WTC11 (cell line): Measurements from ENCODE around the gene CKB. TPM values are rescaled to one million over a fixed set of nuclear protein-coding genes. Genes with fewer than 3 reads are reported as not detected.

Source experiments
- ATAC-seq: fragments of 200-7000 bp; cut with Tn5 transposase; 2 replicates; pipeline ENCODE4 v1.10.0; 2021; ENCODE audit warnings: mild to moderate bottlenecking, moderate library complexity
- CTCF ChIA-PET: fragments of 300-600 bp; sonication (Branson Sonifier 250); formaldehyde crosslinking; loops from one replicate; lab custom pipeline; 2021; ENCODE audit warnings: antibody characterized with exemption; lab: Charles Lee
- POLR2A ChIA-PET: fragments of 350-600 bp; sonication (Branson Sonifier 250); formaldehyde crosslinking; loops from one replicate; lab custom pipeline; 2021; ENCODE audit warnings: antibody characterized with exemption; lab: Charles Lee
- DNase-seq: peaks from one replicate; pipeline ENCODE4 v3.0.0; 2021; ENCODE audit warnings: low spot score
- H3K27ac Mint-ChIP-seq: 2 replicates; pipeline ENCODE4 v1.8.0; 2021; ENCODE audit warnings: mixed read lengths
- H3K27me3 Mint-ChIP-seq: 2 replicates; pipeline ENCODE4 v1.8.0; 2021; ENCODE audit warnings: low read depth, mild to moderate bottlenecking, moderate library complexity, mixed read lengths
- H3K36me3 Mint-ChIP-seq: 2 replicates; pipeline ENCODE4 v1.8.0; 2021; ENCODE audit warnings: mixed read lengths
- H3K4me1 Mint-ChIP-seq: 2 replicates; pipeline ENCODE4 v1.8.0; 2022; ENCODE audit warnings: mixed read lengths
- H3K4me3 Mint-ChIP-seq: 2 replicates; pipeline ENCODE4 v1.8.0; 2021; ENCODE audit warnings: mild to moderate bottlenecking, moderate library complexity, mixed read lengths
- H3K9me3 Mint-ChIP-seq: 2 replicates; pipeline ENCODE4 v1.8.0; 2021; ENCODE audit warnings: mixed read lengths
- ATF3 ChIP-seq: sonication (generic); formaldehyde crosslinking; conservative IDR thresholded peaks from 2 replicates; pipeline ENCODE4 v1.8.1; 2022; ENCODE audit warnings: mild to moderate bottlenecking, missing genetic modification reagents
- EMX1 ChIP-seq: fragments of 250-450 bp; sonication (Bioruptor Pico); IDR thresholded peaks from 2 replicates; pipeline ENCODE4 v1.8.0; 2021; ENCODE audit warnings: mild to moderate bottlenecking
- ERG ChIP-seq: fragments of 250-450 bp; sonication (Bioruptor Pico); IDR thresholded peaks from 2 replicates; pipeline ENCODE4 v1.8.0; 2021; ENCODE audit warnings: mild to moderate bottlenecking
- FOXP1 ChIP-seq: sonication (generic); formaldehyde crosslinking; IDR thresholded peaks from 2 replicates; pipeline ENCODE4 v1.8.0; 2022; ENCODE audit warnings: missing genetic modification reagents, mild to moderate bottlenecking, moderate library complexity, borderline replicate concordance
- GABPB1 ChIP-seq: sonication (generic); formaldehyde crosslinking; IDR thresholded peaks from 2 replicates; pipeline ENCODE4 v1.8.1; 2023; ENCODE audit warnings: mild to moderate bottlenecking, missing genetic modification reagents
- HMGA2 ChIP-seq: fragments of 250-450 bp; sonication (Bioruptor Pico); IDR thresholded peaks from 2 replicates; pipeline ENCODE4 v1.4.0; 2021; ENCODE audit warnings: mild to moderate bottlenecking, moderate library complexity
- IRF2 ChIP-seq: sonication (generic); formaldehyde crosslinking; IDR thresholded peaks from 2 replicates; pipeline ENCODE4 v1.8.0; 2022; ENCODE audit warnings: low read depth, missing genetic modification reagents, borderline replicate concordance
- SMAD3 ChIP-seq: sonication (generic); formaldehyde crosslinking; IDR thresholded peaks from 2 replicates; pipeline ENCODE4 v1.8.0; 2022; ENCODE audit warnings: missing genetic modification reagents, mild to moderate bottlenecking, borderline replicate concordance
- TEAD1 ChIP-seq: sonication (generic); formaldehyde crosslinking; IDR thresholded peaks from 2 replicates; pipeline ENCODE4 v1.8.0; 2022; ENCODE audit warnings: mild to moderate bottlenecking, missing genetic modification reagents
- ZNF121 ChIP-seq: sonication (generic); formaldehyde crosslinking; IDR thresholded peaks from 2 replicates; pipeline ENCODE4 v1.8.0; 2023; ENCODE audit warnings: missing genetic modification reagents
- total RNA-seq: library from RNA; stranded (reverse); gene quantifications from 3 replicates; pipeline ENCODE4 v1.2.3, GENCODE V29; 2021
- TF ChIP-seq, protein P1 (sequence below): sonication (generic); formaldehyde crosslinking; IDR thresholded peaks from 2 replicates; pipeline ENCODE4 v1.8.1; 2023; ENCODE audit warnings: mild to moderate bottlenecking, missing genetic modification reagents
- TF ChIP-seq, protein P2 (sequence below): fragments of 250-450 bp; sonication (Bioruptor Pico); IDR thresholded peaks from 2 replicates; pipeline ENCODE4 v1.9.0; 2021; ENCODE audit warnings: mild to moderate bottlenecking
- TF ChIP-seq, protein P3 (sequence below): sonication (generic); formaldehyde crosslinking; IDR thresholded peaks from 2 replicates; pipeline ENCODE4 v1.8.1; 2023; ENCODE audit warnings: mild to moderate bottlenecking, missing genetic modification reagents
- TF ChIP-seq, protein P4 (sequence below): sonication (generic); formaldehyde crosslinking; IDR thresholded peaks from 2 replicates; pipeline ENCODE4 v1.8.0; 2023; ENCODE audit warnings: mild to moderate bottlenecking, missing genetic modification reagents
- TF ChIP-seq, protein P5 (sequence below): fragments of 250-450 bp; sonication (Bioruptor Pico); IDR thresholded peaks from 2 replicates; pipeline ENCODE4 v1.9.0; 2021; ENCODE audit warnings: mild to moderate bottlenecking

CKB gene
- total RNA-seq, 1 experiment from 2014 or later, result 555 TPM

GRCh38 chr14:103496776-103497175 lies 25.9 kb downstream of the CKB start:
- no peak for ATAC-seq
- no peaks in the 10 kb centered on the region for H3K9me3 Mint-ChIP-seq
- TF ChIP-seq SMAD3 (CRISPR knock-in tag) (no peak), GABPB1 (CRISPR knock-in tag) (no peak), IRF2 (CRISPR knock-in tag) (no peak), HMGA2 (no peak), TEAD1 (CRISPR knock-in tag) (no peak), ATF3 (no peak), FOXP1 (no peak), ZNF121 (CRISPR knock-in tag) (no peak), ERG (CRISPR knock-in tag) (no peak)
- TF ChIP-seq, protein P1, sequence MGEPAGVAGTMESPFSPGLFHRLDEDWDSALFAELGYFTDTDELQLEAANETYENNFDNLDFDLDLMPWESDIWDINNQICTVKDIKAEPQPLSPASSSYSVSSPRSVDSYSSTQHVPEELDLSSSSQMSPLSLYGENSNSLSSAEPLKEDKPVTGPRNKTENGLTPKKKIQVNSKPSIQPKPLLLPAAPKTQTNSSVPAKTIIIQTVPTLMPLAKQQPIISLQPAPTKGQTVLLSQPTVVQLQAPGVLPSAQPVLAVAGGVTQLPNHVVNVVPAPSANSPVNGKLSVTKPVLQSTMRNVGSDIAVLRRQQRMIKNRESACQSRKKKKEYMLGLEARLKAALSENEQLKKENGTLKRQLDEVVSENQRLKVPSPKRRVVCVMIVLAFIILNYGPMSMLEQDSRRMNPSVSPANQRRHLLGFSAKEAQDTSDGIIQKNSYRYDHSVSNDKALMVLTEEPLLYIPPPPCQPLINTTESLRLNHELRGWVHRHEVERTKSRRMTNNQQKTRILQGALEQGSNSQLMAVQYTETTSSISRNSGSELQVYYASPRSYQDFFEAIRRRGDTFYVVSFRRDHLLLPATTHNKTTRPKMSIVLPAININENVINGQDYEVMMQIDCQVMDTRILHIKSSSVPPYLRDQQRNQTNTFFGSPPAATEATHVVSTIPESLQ, result no peak
- TF ChIP-seq, protein P2, sequence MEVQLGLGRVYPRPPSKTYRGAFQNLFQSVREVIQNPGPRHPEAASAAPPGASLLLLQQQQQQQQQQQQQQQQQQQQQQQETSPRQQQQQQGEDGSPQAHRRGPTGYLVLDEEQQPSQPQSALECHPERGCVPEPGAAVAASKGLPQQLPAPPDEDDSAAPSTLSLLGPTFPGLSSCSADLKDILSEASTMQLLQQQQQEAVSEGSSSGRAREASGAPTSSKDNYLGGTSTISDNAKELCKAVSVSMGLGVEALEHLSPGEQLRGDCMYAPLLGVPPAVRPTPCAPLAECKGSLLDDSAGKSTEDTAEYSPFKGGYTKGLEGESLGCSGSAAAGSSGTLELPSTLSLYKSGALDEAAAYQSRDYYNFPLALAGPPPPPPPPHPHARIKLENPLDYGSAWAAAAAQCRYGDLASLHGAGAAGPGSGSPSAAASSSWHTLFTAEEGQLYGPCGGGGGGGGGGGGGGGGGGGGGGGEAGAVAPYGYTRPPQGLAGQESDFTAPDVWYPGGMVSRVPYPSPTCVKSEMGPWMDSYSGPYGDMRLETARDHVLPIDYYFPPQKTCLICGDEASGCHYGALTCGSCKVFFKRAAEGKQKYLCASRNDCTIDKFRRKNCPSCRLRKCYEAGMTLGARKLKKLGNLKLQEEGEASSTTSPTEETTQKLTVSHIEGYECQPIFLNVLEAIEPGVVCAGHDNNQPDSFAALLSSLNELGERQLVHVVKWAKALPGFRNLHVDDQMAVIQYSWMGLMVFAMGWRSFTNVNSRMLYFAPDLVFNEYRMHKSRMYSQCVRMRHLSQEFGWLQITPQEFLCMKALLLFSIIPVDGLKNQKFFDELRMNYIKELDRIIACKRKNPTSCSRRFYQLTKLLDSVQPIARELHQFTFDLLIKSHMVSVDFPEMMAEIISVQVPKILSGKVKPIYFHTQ (CRISPR knock-in tag), result no peak
- TF ChIP-seq, protein P3, sequence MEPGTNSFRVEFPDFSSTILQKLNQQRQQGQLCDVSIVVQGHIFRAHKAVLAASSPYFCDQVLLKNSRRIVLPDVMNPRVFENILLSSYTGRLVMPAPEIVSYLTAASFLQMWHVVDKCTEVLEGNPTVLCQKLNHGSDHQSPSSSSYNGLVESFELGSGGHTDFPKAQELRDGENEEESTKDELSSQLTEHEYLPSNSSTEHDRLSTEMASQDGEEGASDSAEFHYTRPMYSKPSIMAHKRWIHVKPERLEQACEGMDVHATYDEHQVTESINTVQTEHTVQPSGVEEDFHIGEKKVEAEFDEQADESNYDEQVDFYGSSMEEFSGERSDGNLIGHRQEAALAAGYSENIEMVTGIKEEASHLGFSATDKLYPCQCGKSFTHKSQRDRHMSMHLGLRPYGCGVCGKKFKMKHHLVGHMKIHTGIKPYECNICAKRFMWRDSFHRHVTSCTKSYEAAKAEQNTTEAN (CRISPR knock-in tag), result no peak
- TF ChIP-seq, protein P4, sequence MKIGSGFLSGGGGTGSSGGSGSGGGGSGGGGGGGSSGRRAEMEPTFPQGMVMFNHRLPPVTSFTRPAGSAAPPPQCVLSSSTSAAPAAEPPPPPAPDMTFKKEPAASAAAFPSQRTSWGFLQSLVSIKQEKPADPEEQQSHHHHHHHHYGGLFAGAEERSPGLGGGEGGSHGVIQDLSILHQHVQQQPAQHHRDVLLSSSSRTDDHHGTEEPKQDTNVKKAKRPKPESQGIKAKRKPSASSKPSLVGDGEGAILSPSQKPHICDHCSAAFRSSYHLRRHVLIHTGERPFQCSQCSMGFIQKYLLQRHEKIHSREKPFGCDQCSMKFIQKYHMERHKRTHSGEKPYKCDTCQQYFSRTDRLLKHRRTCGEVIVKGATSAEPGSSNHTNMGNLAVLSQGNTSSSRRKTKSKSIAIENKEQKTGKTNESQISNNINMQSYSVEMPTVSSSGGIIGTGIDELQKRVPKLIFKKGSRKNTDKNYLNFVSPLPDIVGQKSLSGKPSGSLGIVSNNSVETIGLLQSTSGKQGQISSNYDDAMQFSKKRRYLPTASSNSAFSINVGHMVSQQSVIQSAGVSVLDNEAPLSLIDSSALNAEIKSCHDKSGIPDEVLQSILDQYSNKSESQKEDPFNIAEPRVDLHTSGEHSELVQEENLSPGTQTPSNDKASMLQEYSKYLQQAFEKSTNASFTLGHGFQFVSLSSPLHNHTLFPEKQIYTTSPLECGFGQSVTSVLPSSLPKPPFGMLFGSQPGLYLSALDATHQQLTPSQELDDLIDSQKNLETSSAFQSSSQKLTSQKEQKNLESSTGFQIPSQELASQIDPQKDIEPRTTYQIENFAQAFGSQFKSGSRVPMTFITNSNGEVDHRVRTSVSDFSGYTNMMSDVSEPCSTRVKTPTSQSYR (CRISPR knock-in tag), result no peak
- TF ChIP-seq, all 79 proteins: peak for 0
- H3K36me3 Mint-ChIP-seq, result peaks cover 22% of the 10 kb centered on the region
- H3K27ac Mint-ChIP-seq, result no peak overlapping the region
- ChIA-PET POLR2A (no interaction called here), CTCF (no interaction called here)
- peaks cover 2% of the 10 kb centered on the region; the same call in 1 of the 2 replicates for H3K4me1 Mint-ChIP-seq
- H3K4me3 Mint-ChIP-seq, result no peak overlapping the region
- no peak for DNase-seq
- no peaks in the 10 kb centered on the region for H3K27me3 Mint-ChIP-seq

DNA sequence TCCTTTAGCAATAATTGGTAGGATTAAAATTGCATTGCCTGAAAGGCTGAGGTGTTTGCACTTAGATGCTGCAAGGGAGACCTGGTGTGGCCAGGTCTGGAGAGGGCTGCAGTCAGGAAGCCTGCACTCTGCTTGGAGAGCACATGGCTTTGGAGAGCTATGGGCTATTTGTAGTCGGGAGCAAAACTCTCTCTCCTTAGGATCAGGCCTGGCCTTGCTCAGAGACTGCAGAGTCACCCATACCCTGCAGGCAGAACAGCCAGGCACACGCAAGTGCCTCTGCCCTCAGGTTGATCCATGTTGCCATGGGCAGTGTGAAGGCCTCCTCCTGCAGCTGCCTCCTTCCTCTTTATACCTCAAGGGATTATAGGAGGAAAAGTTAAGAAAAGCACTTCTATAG lies 26.8 kb downstream of the CKB start:
- TF ChIP-seq, protein P5, sequence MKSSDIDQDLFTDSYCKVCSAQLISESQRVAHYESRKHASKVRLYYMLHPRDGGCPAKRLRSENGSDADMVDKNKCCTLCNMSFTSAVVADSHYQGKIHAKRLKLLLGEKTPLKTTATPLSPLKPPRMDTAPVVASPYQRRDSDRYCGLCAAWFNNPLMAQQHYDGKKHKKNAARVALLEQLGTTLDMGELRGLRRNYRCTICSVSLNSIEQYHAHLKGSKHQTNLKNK (CRISPR knock-in tag), result no peak
- no peak for TF ChIP-seq EMX1 (CRISPR knock-in tag)
- TF ChIP-seq, protein P3 (CRISPR knock-in tag), result no peak
- Mint-ChIP-seq H3K36me3 (peaks cover 24% of the 10 kb centered on the region), H3K9me3 (no peaks in the 10 kb centered on the region), H3K27me3 (no peaks in the 10 kb centered on the region), H3K4me1 (no peaks in the 10 kb centered on the region), H3K4me3 (no peak overlapping the region), H3K27ac (no peak overlapping the region)
- CTCF ChIA-PET, result interaction anchor here (0.6 kb wide), 1 partner anchor 64 kb away, joined by 4 read pairs; no protein-coding TSS in a partner anchor
- ATAC-seq, result no peak
- POLR2A ChIA-PET, result no interaction called here
- DNase-seq, result no peak
